Fibroblast of mammary gland (primary cell): ENCODE data around the gene FOXK1.

Experiments
- DNase-seq: peaks from one replicate; pipeline ENCODE4 v3.0.0-alpha.2; 2010; ENCODE audit warnings: low read depth
- H3K4me3 ChIP-seq: 2 replicates; pipeline ENCODE4 v1.5.1; 2011; ENCODE audit warnings: low read depth, mild to moderate bottlenecking, low read length, moderate library complexity; ENCODE audit not compliant: control insufficient read depth
- CTCF ChIP-seq: conservative IDR thresholded peaks from 2 replicates; pipeline ENCODE4 v1.5.1; 2011; ENCODE audit warnings: low read depth, low read length, inconsistent platforms; ENCODE audit not compliant: control insufficient read depth, insufficient read depth

The FOXK1 gene

GRCh38 chr7:4734587-4735345, 52.7 kb downstream of the FOXK1 start:
- TF ChIP-seq CTCF: no peak
- DNase-seq: no peak
- no peak overlapping the region for H3K4me3 ChIP-seq

DNA sequence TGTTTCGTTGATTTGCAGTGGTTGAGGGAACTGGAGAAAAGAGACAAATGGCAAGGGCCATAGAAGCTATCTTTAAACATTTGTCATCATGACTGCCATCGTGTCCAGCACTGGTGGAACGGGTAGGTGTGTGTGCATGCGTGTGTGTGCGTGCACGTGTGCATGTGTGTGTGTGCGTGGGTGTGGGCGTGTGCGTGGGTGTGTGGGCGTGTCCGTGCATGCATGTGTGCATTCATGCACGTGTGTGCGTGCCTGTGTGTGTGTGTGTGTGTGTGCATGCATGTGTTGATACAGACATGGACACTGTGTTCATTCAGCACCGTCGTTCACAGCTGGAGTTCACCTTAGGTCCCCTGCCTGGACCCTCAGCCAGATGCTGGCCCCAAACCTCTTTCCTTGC, 55.2 kb downstream of the FOXK1 start:
- no peak for DNase-seq
- H3K4me3 ChIP-seq: no peak overlapping the region
- no peak for TF ChIP-seq CTCF

DNA sequence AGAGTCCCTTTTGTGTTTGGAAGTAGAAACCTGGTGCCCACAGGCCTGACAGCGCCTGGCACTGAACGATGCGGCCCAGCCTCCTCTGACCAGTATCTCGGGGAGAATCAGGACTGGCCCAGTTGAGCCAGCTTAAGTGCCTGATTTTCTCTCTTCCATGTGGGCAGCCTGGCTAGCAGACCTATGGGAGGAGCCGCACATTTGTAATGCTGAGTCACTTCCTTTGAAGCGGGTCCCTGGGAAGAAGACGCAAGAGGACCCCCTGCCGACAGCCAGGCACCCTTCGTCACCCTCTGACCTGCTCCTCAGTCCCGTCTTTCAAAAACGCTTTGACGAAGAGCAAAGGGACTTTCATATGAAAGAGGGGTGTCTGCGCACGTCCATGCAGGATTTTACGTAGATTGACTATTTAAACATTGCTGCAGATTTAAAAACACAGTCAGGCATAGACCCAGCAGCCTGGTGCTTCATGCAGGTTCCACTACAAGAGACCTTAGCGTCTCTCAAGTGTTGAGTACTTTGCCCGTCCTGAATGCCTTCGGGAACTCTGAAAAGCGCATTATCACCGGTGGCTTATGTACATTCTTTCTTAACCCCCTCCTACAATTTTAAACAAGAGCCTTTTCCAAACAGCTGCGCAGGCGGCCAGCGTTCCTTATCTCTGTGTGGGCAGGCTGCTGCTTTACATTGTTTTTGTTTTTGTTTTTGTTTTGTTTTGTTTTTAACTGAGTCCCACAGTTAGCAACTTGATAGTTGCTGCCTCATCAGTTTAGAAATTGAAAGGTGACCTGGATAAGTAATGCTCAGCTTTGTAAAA, 56.8 kb downstream of the FOXK1 start:
- no peak overlapping the region for H3K4me3 ChIP-seq
- TF ChIP-seq CTCF: peak; percentile 17
- DNase-seq: peak; percentile 94

- peak; percentile 50 for TF ChIP-seq CTCF
- DNase-seq: peak; percentile 64
- no peak overlapping the region for H3K4me3 ChIP-seq
Measured at GRCh38 chr7:4739528-4739992, 57.5 kb downstream of the FOXK1 start.

- no peak for TF ChIP-seq CTCF
- no peak for DNase-seq
Measured at GRCh38 chr7:4740796-4741195, 58.7 kb downstream of the FOXK1 start.

GRCh38 chr7:4742051-4742573, 60.0 kb downstream of the FOXK1 start:
- H3K4me3 ChIP-seq: no peak overlapping the region
- TF ChIP-seq CTCF: no peak
- no peak for DNase-seq

More at GRCh38 chr7:4740796-4741195, 58.7 kb downstream of the FOXK1 start:
- no peak overlapping the region for H3K4me3 ChIP-seq
